SW480 (cell line): ENCODE results near the gene SPHK2.
A peak's percentile ranks its signal among the peaks of the same experiment; 100 is the strongest.
"Not testable (repeated sequence)": the region's sequence is repeated elsewhere in the genome, so short reads cannot be mapped to it uniquely, and the experiment has no call there.

Experiments used
- DNase-seq: peaks from one replicate; pipeline ENCODE4 v3.0.0-alpha.2; 2016; ENCODE audit warnings: low spot score

The SPHK2 gene

DNA sequence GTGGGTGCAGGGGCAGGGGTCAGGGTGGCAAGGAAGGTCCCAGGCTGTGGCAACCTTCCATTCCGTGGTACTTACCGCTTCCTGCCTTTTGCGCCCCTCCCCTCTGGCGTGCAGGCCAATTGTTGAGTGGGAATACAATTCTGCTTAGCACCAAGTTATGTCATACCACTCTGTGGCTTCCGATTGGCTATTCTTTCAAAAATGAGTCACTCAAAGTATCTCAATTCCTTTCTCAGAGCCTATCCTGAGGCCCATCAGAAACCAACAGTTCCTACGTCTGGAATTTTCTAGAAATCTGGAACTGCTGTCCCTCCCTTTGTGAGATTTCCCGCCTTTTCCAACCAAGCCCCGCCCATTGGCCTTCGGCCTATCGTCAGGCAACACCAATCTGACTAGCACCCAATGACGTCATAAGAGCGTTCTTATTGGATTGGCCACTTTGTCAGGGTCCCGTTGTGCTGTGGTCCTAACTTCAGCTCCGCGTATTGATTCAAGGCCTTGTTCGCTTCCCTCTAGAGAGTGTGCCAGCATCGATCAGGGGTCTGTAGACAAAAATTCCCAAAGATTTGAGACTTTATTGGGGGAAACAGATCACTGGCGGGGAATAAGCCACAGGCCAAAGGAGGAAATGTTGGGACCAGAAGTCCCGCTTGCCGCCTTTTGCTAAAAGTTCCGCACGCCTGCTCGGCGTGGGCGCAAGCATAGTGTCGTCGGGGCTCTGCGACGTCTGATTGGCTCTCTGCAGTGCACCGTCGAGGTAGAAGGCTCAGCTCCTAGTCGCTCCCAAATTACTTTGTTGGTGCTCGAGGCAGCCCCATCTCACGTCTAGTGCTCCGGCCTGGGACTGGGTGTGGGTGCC is 41.8 kb downstream of the SPHK2 start:
- peak; percentile 93 for DNase-seq

DNA sequence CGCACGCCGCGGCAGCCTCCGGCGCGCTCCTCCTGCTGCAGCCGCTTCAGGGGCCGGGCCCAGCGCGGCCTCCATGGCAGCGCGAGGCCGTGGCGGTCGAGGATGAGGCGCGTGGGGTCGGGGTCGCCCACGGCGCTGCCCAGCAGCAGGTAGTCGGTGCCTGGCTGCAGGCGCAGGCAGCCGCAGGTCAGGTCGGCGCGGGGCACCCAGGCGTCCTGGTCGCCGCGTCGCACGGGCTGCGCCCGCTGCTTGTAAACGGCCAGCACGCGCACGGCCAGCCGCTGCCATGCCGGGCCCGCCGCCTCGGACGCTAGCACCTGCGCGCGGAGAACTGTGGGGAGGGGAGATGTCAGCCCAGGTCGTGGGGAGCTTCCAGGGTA is 42.4 kb downstream of the SPHK2 start:
- DNase-seq: no peak

DNA sequence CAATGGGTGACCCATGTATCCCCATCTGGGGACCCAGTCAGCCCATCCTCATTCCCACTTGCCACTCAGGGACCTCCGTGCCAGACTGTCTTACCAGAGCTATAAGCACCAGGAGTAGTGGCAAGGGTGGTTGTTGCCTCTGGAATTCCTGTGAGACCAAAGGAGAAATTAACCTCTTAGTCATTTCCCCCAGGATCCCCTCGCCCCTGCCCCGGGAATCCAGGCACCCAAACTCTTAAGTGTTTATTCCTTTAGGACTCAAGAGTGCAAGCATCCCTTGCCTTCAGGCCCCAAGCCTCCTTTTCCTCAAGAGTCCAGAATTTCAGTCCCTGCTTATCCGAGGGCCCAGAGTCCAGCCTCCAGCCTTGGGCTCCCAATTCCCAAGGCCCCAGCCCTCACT is 44.4 kb downstream of the SPHK2 start:
- no peak for DNase-seq

DNA sequence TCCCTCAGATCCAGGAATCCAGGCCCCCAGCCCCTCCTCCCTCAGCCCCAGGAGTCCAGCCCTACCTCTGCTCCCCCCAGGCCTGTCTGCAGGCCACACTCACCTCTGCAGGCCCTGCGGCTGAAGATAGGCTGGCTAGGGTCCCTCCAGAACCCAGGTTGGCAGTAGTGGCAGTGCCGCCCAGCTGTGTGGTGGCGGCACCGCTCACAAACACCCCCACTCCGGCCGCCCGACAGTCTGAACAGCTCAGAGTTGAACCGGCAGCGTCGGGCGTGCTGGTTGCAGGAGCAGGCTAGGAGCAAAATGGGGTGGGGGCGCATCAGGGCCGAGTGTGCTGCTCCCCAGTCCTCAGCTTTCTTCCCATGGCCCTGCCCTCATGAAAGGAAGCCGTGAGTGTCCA is 45.2 kb downstream of the SPHK2 start:
- DNase-seq: no peak

DNA sequence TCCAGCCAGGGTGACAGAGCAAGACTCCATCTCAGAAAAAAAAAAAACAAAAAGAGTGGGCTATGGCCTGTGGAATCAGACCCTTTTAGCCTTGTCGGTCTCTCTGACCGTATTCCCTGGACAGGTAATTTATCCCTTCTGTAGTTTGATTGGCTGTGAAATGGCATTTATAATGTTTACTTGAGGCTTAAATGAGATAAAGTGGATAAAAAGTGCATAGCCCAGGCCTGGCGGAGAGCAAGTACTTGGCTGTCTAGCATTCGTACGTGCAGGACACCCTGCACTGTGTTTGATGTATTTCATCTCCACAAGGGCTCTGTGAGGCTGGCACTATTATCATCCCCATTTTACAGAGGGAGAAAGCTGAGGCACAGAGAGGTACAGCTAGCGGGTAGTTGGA is 46.5 kb downstream of the SPHK2 start:
- DNase-seq: no peak

DNA sequence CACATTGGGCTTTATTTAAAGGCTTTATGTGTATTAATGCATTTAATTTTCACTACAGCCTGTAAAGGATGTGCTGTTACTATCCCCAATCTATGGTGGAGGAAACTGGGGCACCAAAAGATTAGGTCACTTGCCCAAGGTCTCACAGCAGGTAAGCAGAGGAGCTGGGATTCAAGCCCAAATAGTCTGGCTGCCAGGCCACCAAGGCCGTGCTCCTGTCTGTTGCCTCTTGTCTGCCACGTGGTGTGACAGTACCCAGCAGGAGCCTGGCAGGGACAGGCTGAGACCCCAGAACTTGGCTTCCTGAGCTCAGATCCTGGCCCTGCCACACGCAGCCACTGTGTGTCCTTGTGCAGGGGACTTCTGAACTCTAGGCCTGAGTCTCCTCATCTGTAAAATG is 49.0 kb downstream of the SPHK2 start:
- DNase-seq: no peak

DNA sequence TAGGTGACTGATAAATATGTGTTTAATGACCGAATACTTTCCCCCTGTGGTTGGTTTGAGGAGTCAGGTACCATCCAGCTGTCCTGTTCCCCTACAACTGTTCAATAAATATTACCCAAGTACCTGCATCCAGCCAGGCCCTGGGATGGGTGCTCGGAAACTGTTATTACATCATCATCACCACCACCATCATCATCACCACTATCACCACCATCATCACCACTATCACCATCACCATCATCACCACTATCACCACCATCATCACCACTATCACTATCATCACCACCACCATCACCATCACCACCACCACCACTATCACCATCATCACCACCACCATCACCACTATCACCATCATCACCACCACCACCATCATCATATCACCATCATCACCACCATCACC is 49.5 kb downstream of the SPHK2 start:
- no peak for DNase-seq

DNA sequence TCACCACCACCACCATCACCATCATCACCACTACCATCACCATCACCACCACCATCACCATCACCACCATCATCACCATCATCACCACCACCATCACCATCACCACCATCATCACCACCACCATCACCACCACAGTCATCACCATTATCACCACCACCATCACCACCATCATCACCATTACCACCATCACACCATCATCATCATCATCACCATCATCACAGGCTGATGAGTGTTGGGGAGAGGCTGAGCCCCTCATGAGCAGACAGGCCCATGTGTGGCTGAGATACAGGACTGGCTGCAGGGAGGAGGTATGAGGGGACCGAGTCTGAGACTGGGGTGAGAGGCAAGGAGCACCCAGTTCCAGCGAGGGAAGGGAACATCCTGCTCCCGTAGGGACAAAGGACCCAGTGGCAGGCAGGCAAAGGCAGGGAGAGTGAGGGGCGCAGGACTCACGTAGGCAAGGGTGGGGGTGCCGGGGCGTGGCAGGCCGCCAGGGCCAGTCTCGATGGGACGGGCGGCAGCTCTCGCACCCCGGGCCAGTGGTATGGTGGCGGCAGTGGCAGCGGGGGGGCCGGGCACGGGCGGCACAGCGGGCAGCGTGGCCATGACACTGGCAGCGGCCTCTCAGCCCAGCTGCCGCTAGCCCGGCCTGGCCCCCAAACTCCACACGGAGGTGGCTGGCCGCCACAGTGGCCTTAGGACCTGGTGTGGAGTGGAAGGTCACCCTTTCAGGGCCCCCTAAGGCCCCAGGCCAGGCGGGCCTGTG is 50.8 kb downstream of the SPHK2 start:
- no peak for DNase-seq

DNA sequence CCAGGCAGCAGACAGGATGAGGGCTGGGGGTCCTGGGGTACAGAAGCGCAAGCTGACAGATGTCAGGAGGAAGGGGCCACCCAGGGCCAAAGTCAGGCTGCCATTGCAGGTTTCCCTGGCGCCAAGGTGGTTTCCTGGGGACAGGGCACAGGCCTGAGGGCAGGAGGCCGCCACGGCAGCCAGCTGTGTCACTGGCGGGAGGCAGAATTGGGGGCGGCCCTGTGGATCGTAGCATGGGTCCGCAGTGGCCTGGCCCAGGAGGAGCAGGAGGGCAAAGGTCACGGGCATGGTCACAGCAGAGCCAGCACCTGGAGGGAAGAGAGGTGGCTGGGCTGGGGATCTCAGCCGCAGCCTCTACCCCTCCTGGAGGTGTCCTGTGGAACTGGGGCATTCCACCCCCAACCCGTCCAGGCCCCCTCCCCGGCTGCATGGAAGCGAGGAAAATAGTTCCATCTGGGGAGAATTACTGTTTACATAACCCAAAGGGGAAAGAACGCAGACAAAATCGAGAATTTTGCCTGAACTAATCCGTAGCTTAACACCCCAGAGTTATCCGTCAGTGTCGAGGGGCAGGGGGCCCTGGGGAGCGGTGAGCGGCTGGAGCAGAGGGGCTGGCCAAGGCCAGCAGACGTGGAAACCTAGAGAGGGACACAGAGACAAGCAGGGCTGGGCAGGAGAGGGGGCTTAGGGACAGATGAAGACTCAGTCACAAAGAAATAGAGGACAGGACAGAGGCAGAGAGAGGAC is 51.6 kb downstream of the SPHK2 start:
- DNase-seq: no peak

DNA sequence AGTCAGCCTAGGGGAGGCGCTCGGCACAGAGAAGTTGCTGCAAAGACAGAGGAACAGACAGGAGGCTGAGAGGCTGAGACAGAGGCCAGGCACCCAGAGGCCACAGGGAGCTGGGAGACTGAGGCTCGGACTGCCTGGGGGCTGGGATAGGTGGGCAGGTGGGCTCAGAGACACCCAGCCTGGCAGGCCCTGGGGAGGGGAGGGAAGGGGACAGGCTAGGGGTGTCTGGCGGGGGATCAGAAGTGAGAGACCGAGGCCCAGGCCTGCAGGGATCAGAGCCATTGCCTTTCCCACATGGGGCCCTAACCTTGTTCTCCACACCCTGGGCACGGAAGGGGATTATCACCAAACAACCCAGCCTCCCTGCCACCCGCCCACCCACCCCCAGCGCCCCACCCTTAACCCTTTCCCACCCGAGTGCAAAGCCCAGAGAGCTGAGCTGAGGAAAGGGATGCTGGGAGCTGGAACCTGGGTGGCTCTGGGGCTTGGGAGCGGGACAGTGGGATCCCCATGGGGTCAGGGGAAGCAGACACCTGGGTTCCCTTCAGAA is 52.2 kb downstream of the SPHK2 start:
- DNase-seq: no peak

DNA sequence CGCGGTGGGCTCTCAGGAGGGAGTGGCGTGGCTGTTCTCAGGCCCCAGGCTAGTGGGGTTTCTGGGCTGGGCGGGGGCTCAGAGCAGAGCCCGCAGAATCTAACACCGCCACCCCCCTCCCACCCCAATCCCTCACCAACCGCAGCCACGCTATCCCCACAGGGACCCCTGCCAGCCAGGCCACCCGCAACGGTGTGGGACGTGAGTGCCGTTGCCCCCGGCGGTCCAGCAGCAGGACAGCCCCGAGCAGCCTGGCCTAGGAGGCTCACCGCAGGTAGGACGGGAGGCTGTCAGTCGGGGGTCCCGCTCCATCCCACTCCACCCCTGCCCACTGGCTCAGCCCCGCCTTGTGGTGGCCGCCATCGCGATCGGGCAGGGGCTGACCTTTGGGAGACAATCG is 53.7 kb downstream of the SPHK2 start, which contains the start of gene NTN5:
Gene NTN5, minus strand, starts transcription at position 24 of the 400 bp plus-strand sequence. CDS start 2,031 bp downstream, outside the sequence.
- no peak for DNase-seq

DNA sequence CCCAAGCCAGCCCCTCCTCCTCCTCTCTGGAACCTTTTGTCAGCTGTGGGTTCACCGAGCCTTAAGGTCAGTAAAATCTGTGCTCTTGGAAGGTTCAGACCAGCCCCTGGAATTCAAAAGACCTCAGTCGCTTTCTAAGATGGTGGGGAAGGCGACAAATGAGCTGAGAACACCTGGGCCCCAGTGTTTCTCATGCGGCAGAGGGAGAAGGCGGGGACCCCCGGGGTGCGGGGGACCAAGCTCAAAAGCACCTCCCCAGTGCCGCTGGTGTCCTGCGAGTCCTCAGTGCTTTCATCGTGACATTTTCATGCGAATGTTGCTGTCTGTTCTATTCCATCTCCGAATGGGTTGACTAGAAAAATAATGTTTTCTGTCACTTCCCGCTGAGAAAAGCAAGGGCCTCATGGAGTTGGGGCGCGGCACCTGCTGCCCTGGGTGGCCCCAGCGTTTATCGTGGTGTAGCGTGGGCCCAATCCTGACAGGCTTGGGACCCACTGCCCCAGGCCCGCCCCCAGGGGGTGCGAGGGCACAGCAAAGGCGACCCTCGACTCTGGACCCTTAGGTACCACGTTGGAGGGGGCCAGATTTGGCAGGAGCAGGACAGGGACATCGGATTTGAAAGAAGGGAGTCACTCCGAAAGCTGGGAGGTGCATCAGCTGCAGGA is 54.3 kb downstream of the SPHK2 start:
- no peak for DNase-seq

DNA sequence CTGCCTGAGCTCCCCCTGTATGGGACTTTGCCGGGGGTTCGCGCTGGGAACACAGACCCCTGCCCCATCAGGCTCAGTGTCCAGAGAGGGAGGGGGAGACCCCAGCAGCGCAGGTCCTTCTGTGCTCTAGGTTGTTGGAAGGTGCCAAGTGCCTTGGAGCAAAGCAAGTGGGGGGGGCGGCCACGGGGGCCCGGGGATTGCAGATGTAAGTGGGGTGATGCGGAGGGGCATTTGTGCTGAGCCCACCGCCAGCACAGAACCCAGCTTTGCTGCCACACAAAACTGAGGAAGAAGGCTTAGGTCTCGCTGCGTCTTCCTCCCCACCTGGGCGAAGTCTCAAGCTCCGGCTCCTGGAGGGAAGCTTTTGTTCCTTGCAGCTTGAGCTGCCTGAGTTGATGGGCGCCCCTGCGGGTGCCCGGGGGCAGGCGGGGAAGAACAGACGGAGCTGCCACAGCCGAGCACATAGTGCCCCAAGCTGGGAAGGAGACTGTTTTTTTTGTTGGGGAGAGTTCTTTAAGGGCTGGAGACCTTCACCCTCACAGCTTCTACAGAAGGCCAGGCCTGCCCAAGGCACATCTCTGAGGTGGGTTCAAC is 55.0 kb downstream of the SPHK2 start:
- no peak for DNase-seq

DNA sequence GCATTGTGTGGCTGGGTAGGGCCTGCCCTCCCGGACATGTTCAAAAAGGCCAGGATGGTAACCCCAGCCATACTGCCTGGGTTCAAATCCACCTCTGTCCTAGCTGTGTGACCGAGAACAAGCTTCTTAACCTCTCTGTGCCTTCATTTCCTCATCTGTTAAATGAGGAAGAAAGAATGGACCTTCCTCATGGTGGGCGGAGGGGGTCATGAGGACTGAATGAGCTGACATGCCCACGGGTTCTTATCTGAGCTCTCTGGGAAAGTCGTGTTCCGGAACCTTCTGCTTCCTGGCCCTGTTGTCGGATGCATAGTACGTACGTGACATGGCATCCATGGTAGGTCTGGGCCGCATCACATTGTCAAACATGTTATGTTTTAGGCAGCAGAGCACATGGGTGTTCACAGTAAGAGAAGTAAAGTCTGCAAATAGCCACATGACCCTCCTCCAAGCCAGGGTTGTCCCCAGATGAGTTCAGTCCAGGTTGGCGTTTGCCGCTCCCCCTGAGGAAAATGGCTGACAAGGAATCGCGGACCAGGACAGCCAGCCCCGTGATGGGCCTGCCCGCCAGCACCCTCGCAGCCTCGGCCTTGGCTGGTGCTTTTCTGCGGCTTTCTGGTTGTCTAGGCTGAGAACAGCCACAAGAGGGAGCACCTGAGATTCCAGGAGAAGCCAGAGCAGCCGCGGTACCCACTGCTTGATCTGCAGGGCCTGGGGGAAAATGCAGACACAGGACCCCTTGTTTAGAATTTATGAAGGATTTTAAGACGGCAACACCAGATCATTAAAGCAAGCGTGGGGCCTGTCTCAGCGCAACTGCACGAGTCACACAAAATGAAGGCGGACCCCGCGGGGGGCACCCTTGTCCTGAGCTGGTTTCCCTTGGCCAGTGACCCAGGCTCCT is 55.9 kb downstream of the SPHK2 start:
- peak; percentile 83 for DNase-seq

DNA sequence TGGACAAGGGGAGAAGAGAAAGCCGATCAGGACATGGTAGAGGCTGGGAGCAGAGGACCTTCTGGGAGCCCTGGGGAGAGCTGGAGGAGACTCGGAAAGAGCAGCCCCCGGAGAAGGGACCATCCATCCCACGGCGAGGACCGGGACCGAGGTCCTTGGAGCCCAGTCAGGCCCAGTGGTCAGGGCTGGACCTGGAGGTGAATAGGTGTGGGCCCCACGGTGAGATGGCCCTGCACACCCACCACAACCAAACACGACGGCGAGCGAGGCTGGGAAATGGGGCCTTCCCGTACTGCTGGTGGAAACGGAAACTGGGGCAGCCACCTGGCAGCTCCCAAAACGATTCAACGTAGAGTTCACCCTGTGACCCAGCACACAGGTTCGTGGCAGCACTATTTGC is 57.2 kb downstream of the SPHK2 start:
- no peak for DNase-seq

DNA sequence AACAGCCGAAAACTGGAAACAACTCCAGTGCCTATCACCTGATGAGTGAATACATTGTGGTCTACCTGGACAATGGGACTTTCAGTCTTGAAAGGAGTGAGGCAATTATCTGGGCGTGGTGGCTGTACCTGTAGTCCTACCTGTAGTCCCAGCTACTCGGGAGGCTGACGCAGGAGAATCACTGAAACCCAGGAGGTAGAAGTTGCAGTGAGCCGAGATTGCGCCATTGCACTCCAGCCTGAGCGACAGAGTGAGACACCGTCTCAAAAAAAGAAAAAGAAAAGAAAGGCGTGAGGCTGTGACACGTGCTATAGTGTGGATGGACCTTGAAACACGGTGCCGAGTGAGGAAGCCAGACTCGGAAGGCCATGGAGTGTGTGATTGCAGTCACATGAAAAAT is 57.6 kb downstream of the SPHK2 start:
- peak; percentile 79 for DNase-seq

DNA sequence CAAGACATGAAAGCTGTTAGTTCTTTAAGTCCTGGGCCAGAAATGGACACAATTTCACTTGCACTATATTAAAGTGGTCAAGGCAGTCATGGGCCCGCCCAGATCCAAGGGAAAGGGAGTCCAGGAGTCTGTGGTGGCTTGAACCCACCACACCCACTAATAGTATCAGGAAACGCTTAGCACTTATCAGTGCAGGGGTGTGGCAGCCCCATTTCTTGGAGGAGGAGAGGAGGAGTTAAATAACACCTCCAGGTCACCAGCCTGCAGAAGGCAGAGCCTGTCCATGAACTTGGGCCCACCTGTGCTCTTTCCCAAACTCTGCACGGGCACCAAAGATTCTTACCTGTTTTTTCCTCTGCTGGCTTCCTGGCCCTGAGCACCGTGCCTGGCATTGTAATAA is 58.9 kb downstream of the SPHK2 start:
- DNase-seq: no peak

DNA sequence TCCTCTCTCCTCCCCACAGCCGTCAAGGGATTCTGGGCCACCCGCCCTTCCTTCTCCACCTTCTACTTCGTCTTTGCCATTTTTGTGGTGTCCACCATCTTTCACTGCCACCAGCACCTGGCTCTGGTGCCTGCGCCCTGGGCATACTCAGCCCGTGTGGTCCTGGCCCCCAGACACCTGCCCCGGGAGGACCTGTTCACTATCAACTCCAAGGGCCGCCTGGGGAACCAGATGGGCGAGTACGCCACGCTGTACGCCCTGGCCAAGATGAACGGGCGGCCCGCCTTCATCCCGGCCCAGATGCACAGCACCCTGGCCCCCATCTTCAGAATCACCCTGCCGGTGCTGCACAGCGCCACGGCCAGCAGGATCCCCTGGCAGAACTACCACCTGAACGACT is 60.7 kb downstream of the SPHK2 start:
- not testable (repeated sequence) for DNase-seq
